ENCODE measurements around the gene ZDHHC17. TPM values are rescaled to one million over a fixed set of nuclear protein-coding genes. Genes with fewer than 3 reads are reported as not detected.
"Not testable (repeated sequence)": the region's sequence is repeated elsewhere in the genome, so short reads cannot be mapped to it uniquely, and the experiment has no call there.

The ZDHHC17 gene
- 18.0 TPM for total RNA-seq
- long read RNA-seq, full-length matches to known transcripts, result 1 of 2 reads
- long read RNA-seq, partial matches to known transcripts, result 0 of 2 reads
- long read RNA-seq, other reads (novel, unspliced or antisense), result 1 of 2 reads

DNA sequence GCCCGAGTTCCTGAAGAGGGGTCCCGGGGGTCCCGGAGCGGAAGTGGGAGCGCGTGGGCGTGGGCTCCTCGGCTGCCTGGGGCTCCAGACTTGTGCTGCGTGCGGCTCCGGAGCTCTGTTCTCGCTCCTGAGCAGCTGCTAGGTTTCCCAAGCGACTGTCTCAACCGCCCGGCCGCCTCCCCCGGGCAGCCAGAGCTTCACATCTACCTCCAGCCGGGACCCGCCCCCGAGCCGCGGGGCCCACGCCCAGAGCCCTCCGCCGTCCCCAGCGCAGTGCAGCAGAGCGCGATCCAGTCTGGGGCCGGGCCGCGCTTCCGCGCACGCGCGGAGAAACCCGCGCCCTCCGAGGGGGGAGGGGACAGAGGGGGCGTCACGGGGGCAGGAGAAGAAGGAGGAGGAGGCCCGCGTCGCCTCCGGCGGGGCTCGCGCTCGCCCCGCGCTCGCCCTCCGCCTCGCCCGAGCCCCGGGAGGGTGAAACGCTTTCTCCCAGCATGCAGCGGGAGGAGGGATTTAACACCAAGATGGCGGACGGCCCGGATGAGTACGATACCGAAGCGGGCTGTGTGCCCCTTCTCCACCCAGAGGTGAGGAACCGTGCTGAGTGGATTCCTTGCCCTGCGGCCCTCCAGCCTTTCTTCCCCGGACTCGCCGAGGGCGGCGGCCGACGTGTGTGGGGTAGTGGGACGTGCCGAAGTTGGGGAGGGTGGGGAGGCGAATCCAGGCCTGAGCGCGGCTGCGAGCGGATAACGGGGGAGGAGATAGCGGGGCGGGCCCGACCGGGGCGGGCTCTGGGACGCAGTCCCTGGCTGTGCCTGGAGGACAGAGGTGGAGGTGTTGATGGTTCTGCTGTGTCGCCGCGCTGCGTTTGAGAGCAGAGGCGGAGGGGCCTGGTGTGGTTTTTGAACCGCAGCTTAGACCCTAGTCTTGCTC lies at the start of gene ZDHHC17:
TSS of gene ZDHHC17 (plus strand) at position 370 of the 930 bp plus-strand sequence. CDS start at position 492, 122 bp downstream.
- peak; percentile 96 for DNase-seq (ENCODE audit: missing footprints)
- intact Hi-C loops (cut with DNase I), result loop anchor here (1.0 kb wide), 1 partner anchor 79 kb away; no protein-coding TSS in a partner anchor
- ATAC-seq, result peak; percentile 97

DNA sequence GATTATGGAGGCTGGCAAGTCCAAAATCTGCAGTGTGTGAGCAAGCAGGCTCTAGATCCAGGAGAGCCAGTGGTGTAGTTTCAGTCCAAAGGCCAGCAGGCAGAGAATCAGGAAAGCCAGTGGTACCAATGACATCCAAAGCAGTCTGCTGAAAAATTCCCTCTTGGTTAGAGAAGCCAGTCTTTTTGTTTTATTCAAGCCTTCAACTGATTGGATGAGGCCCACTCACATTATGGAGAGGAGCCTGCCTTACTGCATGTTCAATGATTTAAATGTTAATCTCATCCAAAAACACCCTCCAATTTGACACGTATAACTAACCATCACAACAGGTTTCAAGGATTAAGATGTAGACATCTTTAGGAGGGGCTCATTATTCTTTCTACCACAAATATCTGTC lies 49.5 kb upstream of the ZDHHC17 start:
- ATAC-seq (no peak), DNase-seq (ENCODE audit: missing footprints) (no peak)
- intact Hi-C loops (cut with DNase I), result no loop called here

- intact Hi-C loops (cut with DNase I), result no loop called here
- ATAC-seq (no peak), DNase-seq (ENCODE audit: missing footprints) (no peak)
Measured at GRCh38 chr12:76714861-76715260, 49.1 kb upstream of the ZDHHC17 start.

DNA sequence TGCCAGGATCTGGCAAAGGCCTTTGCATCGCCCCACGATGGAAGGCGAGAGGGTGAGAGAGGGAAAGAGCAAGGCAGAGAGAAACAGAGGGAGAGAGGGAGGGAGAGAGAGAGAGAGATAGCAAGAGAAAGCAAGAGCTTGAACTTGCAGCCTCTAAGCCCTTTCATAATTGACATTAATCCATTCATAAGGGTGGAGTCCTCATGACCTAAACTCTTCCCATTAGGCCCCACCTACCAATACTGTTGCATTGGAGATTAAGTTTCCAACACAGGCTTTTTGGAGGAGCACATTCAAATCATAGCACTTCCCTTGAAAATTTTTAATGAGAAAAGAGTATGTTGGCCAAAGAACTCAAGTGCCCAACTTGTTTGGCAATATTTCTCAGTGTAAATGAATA lies 48.6 kb upstream of the ZDHHC17 start:
- DNase-seq (ENCODE audit: missing footprints), result no peak
- intact Hi-C loops (cut with DNase I), result no loop called here
- no peak for ATAC-seq

- intact Hi-C loops (cut with DNase I), result no loop called here
- no peak for DNase-seq (ENCODE audit: missing footprints)
- ATAC-seq, result no peak
Measured at GRCh38 chr12:76717314-76717713, 46.6 kb upstream of the ZDHHC17 start.

- ATAC-seq, result no peak
- intact Hi-C loops (cut with DNase I), result no loop called here
Measured at GRCh38 chr12:76719171-76720041, 44.5 kb upstream of the ZDHHC17 start.

GRCh38 chr12:76720068-76720467 lies 43.8 kb upstream of the ZDHHC17 start:
- no peak for ATAC-seq

More at GRCh38 chr12:76719171-76720041, 44.5 kb upstream of the ZDHHC17 start:
- DNase-seq (ENCODE audit: missing footprints), result no peak

DNA sequence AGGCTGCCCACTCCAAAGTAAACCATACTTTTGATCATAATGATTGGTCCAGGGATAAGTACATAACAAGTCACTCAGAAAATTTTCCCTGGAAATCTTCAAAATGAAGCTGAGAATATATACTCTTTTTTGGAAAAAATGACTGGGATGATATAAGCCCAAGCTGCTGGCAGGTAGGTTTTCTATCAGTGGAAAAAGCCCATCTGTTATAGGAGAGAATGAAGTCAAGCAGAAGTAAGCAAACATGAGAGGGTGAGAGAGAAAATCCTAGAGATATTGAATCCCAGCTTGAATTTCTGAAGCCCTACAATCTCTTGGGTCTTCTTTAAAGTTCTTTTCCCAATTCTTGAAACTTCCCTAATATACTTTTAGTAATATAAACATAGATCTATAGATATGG lies 37.3 kb upstream of the ZDHHC17 start:
- DNase-seq (ENCODE audit: missing footprints), result no peak
- ATAC-seq, result no peak
- intact Hi-C loops (cut with DNase I), result no loop called here

More at GRCh38 chr12:76720068-76720467, 43.8 kb upstream of the ZDHHC17 start:
- DNase-seq (ENCODE audit: missing footprints), result no peak
- intact Hi-C loops (cut with DNase I), result no loop called here

DNA sequence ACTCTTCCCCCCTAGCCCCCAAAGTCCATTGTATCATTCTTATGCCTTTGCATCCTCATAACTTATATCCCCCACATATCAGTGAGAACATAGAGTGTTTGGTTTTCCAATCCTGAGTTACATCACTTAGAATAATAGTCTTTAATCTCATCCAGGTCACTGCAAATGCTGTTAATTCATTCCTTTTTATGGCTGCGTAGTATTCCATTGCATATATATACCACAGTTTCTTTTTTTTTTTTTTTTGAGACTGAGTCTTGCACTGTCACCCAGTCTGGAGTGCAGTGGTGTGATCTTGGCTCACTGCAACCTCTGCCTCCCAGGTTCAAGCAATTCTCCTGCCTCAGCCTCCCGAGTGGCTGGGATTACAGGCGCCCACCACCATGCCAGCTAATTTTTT lies 31.7 kb upstream of the ZDHHC17 start:
- ATAC-seq; DNase-seq (ENCODE audit: missing footprints); intact Hi-C loops (cut with DNase I): not testable (repeated sequence)

- ATAC-seq; intact Hi-C loops (cut with DNase I): not testable (repeated sequence)
Measured at GRCh38 chr12:76737689-76738088, 26.2 kb upstream of the ZDHHC17 start.

GRCh38 chr12:76738824-76739579 lies 24.9 kb upstream of the ZDHHC17 start:
- intact Hi-C loops (cut with DNase I), result no loop called here
- no peak for DNase-seq (ENCODE audit: missing footprints)
- ATAC-seq, result no peak

More at GRCh38 chr12:76737689-76738088, 26.2 kb upstream of the ZDHHC17 start:
- DNase-seq (ENCODE audit: missing footprints), result not testable (repeated sequence)

DNA sequence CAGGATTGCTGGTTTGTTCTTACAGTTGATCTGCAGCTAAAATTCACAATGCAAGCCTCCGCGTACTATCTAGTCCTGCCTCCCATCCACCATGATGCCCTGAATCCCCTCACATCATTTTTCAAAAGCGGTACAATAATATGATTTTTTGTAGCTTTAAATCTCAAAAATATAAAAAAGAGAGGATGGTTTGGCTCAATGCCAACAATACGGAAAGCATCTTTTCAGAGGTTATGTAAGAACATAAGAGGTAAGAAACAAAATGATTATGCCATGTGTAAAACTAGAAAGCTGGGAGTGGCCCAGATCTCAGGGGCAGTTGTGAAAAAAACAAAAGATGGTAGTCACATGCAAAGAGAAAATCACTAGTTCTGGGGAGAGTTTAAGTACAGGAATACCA lies 24.0 kb upstream of the ZDHHC17 start:
- DNase-seq (ENCODE audit: missing footprints), result no peak
- intact Hi-C loops (cut with DNase I), result no loop called here
- ATAC-seq, result no peak

GRCh38 chr12:76740501-76740900 lies 23.4 kb upstream of the ZDHHC17 start:
- DNase-seq (ENCODE audit: missing footprints), result no peak
- ATAC-seq, result no peak
- intact Hi-C loops (cut with DNase I), result no loop called here

- intact Hi-C loops (cut with DNase I), result no loop called here
- DNase-seq (ENCODE audit: missing footprints) (no peak), ATAC-seq (no peak)
Measured at GRCh38 chr12:76745343-76745742, 18.6 kb upstream of the ZDHHC17 start.

DNA sequence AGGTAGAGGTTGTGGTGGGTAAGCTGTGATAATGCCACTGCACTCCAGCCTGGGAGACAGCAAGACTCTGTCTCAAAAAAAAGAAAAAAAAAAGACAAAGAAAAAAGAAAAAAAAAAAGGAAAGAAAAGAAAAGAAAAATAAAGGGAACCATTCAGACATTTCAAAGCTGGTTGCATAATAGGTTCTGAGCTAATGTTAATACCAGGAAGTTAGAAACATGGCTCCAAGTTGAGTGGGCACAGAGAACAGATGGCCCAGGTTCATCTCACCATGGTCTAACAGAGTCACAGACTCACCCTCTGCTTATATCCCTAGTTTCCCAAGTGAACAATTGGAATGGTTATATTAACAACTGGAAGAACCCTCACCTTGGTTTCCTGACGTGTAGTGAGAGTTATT lies 17.4 kb upstream of the ZDHHC17 start:
- ATAC-seq (no peak), DNase-seq (ENCODE audit: missing footprints) (no peak)
- intact Hi-C loops (cut with DNase I), result no loop called here

GRCh38 chr12:76747245-76747644 lies 16.7 kb upstream of the ZDHHC17 start:
- intact Hi-C loops (cut with DNase I), result no loop called here
- no peak for DNase-seq (ENCODE audit: missing footprints)
- no peak for ATAC-seq

DNA sequence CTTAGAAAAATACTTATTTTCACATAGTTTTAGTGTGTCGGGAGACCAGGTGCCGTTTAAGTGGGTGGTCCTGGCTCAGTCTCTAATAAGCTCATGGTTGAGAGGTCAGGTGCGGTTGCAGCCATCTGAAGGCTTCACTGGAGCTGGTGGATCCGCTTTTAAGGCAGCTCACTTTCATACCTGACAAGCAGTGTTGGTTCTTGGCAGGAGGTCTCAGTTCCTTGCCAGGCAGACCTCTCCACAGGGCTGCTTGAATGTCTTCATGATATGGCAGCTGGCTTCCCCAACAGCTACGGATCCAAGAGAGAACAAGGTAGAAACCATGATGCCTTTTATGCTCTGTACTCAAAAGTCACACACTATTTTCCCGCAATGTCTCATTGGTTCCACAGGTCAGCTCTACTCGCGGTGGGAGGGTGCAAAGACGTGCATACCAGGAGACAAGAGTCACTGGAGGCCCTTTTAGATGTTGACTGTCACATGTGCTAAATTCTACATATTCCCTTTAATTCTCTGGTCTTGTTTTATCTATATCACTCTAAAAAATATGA lies 8.0 kb upstream of the ZDHHC17 start:
- intact Hi-C loops (cut with DNase I), result no loop called here

GRCh38 chr12:76757694-76758093 lies 6.2 kb upstream of the ZDHHC17 start:
- intact Hi-C loops (cut with DNase I), result no loop called here
- DNase-seq (ENCODE audit: missing footprints) (no peak), ATAC-seq (no peak)

More for the DNA sequence above, 8.0 kb upstream of the ZDHHC17 start:
- DNase-seq (ENCODE audit: missing footprints) (no peak), ATAC-seq (no peak)
